ENCODE measurements around the gene C20orf144. TPM values are rescaled to one million over a fixed set of nuclear protein-coding genes. Genes with fewer than 3 reads are reported as not detected.

Gene C20orf144
- polyA plus RNA-seq, 1 donor from 2014 or later, result not detected

GRCh38 chr20:33667245-33667675 lies 5.1 kb downstream of the C20orf144 start:
- peak overlapping the region; percentile 88 to 94 (median 92) for H3K4me3 Mint-ChIP-seq
- H3K36me3 Mint-ChIP-seq, result no peaks in the 10 kb centered on the region
- H3K27me3 Mint-ChIP-seq, result peaks cover 2% of the 10 kb centered on the region
- peaks cover 13 to 26% (median 24%) of the 10 kb centered on the region in 3 donors for H3K4me1 Mint-ChIP-seq
- no peaks in the 10 kb centered on the region for H3K9me3 Mint-ChIP-seq
- H3K27ac Mint-ChIP-seq, result peak overlapping the region in 1 of 3 donors; percentile 70

- Mint-ChIP-seq H3K4me3 (peak overlapping the region; percentile 88 to 94 (median 92)), H3K36me3 (no peaks in the 10 kb centered on the region), H3K9me3 (no peaks in the 10 kb centered on the region), H3K4me1 (peaks cover 13 to 24% (median 21%) of the 10 kb centered on the region in 3 donors), H3K27ac (peak overlapping the region in 1 of 3 donors; percentile 70), H3K27me3 (no peaks in the 10 kb centered on the region)
These were observed 5.7 kb downstream of the C20orf144 start for GRCh38 chr20:33667676-33668465.

- Mint-ChIP-seq H3K27ac (peak overlapping the region in 1 of 3 donors; percentile 53), H3K36me3 (no peaks in the 10 kb centered on the region), H3K4me1 (peaks cover 13 to 23% (median 22%) of the 10 kb centered on the region in 3 donors), H3K27me3 (no peaks in the 10 kb centered on the region), H3K9me3 (no peaks in the 10 kb centered on the region), H3K4me3 (peak overlapping the region in 3 of 4 donors; percentile 88 to 94 (median 93))
These were observed 6.5 kb downstream of the C20orf144 start for GRCh38 chr20:33668466-33669155.

- no peaks in the 10 kb centered on the region for H3K9me3 Mint-ChIP-seq
- no peaks in the 10 kb centered on the region for H3K27me3 Mint-ChIP-seq
- peak overlapping the region in 1 of 3 donors; percentile 53 for H3K27ac Mint-ChIP-seq
- H3K36me3 Mint-ChIP-seq, result no peaks in the 10 kb centered on the region
- H3K4me1 Mint-ChIP-seq, result peaks cover 13 to 24% (median 20%) of the 10 kb centered on the region in 3 donors
- peak overlapping the region in 1 of 4 donors; percentile 93 for H3K4me3 Mint-ChIP-seq
These were observed 7.1 kb downstream of the C20orf144 start for GRCh38 chr20:33669224-33669623.

- Mint-ChIP-seq H3K36me3 (no peaks in the 10 kb centered on the region), H3K4me3 (peak overlapping the region in 1 of 4 donors; percentile 78), H3K4me1 (peaks cover 10 to 21% (median 20%) of the 10 kb centered on the region in 3 donors), H3K27ac (no peak overlapping the region), H3K27me3 (no peaks in the 10 kb centered on the region), H3K9me3 (no peaks in the 10 kb centered on the region)
These were observed 7.9 kb downstream of the C20orf144 start for GRCh38 chr20:33669873-33670640.

GRCh38 chr20:33670715-33671499 lies 8.8 kb downstream of the C20orf144 start:
- Mint-ChIP-seq H3K9me3 (no peaks in the 10 kb centered on the region), H3K36me3 (no peaks in the 10 kb centered on the region), H3K4me3 (peak overlapping the region in 1 of 4 donors; percentile 78), H3K27ac (peak overlapping the region in 1 of 3 donors; percentile 72), H3K27me3 (no peaks in the 10 kb centered on the region), H3K4me1 (peaks cover 12 to 21% (median 17%) of the 10 kb centered on the region in 3 donors)

GRCh38 chr20:33671573-33672288 lies 9.6 kb downstream of the C20orf144 start:
- no peaks in the 10 kb centered on the region for H3K9me3 Mint-ChIP-seq
- no peaks in the 10 kb centered on the region for H3K36me3 Mint-ChIP-seq
- H3K4me1 Mint-ChIP-seq, result peaks cover 8 to 14% (median 13%) of the 10 kb centered on the region in 3 donors
- peak overlapping the region in 1 of 4 donors; percentile 78 for H3K4me3 Mint-ChIP-seq
- H3K27ac Mint-ChIP-seq, result no peak overlapping the region
- H3K27me3 Mint-ChIP-seq, result no peaks in the 10 kb centered on the region

GRCh38 chr20:33672426-33673113 lies 10.4 kb downstream of the C20orf144 start:
- Mint-ChIP-seq H3K36me3 (no peaks in the 10 kb centered on the region), H3K4me1 (peaks cover 5 to 14% (median 13%) of the 10 kb centered on the region in 3 donors), H3K9me3 (no peaks in the 10 kb centered on the region), H3K27ac (no peak overlapping the region), H3K27me3 (no peaks in the 10 kb centered on the region), H3K4me3 (peak overlapping the region; percentile 50 to 78 (median 64))

GRCh38 chr20:33673114-33673409 lies 10.9 kb downstream of the C20orf144 start:
- no peak overlapping the region for H3K27ac Mint-ChIP-seq
- no peaks in the 10 kb centered on the region for H3K36me3 Mint-ChIP-seq
- H3K27me3 Mint-ChIP-seq, result no peaks in the 10 kb centered on the region
- H3K4me3 Mint-ChIP-seq, result peak overlapping the region; percentile 58 to 96 (median 88)
- peaks cover 5 to 13% (median 13%) of the 10 kb centered on the region in 3 donors for H3K4me1 Mint-ChIP-seq
- no peaks in the 10 kb centered on the region for H3K9me3 Mint-ChIP-seq

GRCh38 chr20:33673410-33674293 lies 11.5 kb downstream of the C20orf144 start:
- Mint-ChIP-seq H3K27ac (peak overlapping the region in 1 of 3 donors; percentile 2), H3K27me3 (no peaks in the 10 kb centered on the region), H3K9me3 (no peaks in the 10 kb centered on the region), H3K4me3 (peak overlapping the region; percentile 58 to 96 (median 90)), H3K4me1 (peaks cover 7 to 14% (median 13%) of the 10 kb centered on the region in 3 donors), H3K36me3 (no peaks in the 10 kb centered on the region)

GRCh38 chr20:33674294-33675135 lies 12.4 kb downstream of the C20orf144 start, which contains the start of gene NECAB3:
TSS of gene NECAB3 (minus strand) at chr20:33674428. CDS start at chr20:33674352, 76 bp downstream.
- Mint-ChIP-seq H3K27ac (peak within 1 kb of the TSS in 2 of 3 donors; percentile 2 to 9), H3K4me3 (peak within 1 kb of the TSS; percentile 63 to 96 (median 90)), H3K4me1 (peaks cover 15 to 18% (median 16%) of the 10 kb centered on the region in 3 donors), H3K9me3 (no peaks in the 10 kb centered on the region), H3K36me3 (no peaks in the 10 kb centered on the region), H3K27me3 (no peaks in the 10 kb centered on the region)
